CD4-positive, alpha-beta T cell treated with Interleukin-2 at 100 ng/mL for 4 hours (primary cell): ENCODE data around the gene PRXL2A.
"Not testable (repeated sequence)": the region's sequence is repeated elsewhere in the genome, so short reads cannot be mapped to it uniquely, and the experiment has no call there.

Experiments used
- DNase-seq: peaks from one replicate; pipeline ENCODE4 v3.0.0-alpha.2; 2020; ENCODE audit warnings: low spot score

The PRXL2A gene

GRCh38 chr10:80408242-80409101 lies at the start of gene PRXL2A:
PRXL2A (plus strand) TSS chr10:80408551; CDS start chr10:80420468, 11,917 bp downstream.
- peak; percentile 69 for DNase-seq

- not testable (repeated sequence) for DNase-seq
These were observed 49.4 kb upstream of the PRXL2A start for GRCh38 chr10:80358925-80359324.

- DNase-seq = no peak
These were observed 48.7 kb upstream of the PRXL2A start for GRCh38 chr10:80359644-80360043.

- DNase-seq = no peak
These were observed 42.8 kb upstream of the PRXL2A start for GRCh38 chr10:80365510-80365909.

- DNase-seq = no peak
These were observed 36.9 kb upstream of the PRXL2A start for GRCh38 chr10:80371467-80371866.

GRCh38 chr10:80372675-80373074 lies 35.7 kb upstream of the PRXL2A start:
- DNase-seq = no peak

- DNase-seq = no peak
These were observed 34.8 kb upstream of the PRXL2A start for GRCh38 chr10:80373502-80373901.

GRCh38 chr10:80379701-80380100 lies 28.6 kb upstream of the PRXL2A start:
- DNase-seq = no peak

GRCh38 chr10:80380185-80380584 lies 28.2 kb upstream of the PRXL2A start:
- DNase-seq = no peak

GRCh38 chr10:80382989-80383388 lies 25.4 kb upstream of the PRXL2A start:
- DNase-seq = peak; percentile 57

GRCh38 chr10:80390740-80391139 lies 17.6 kb upstream of the PRXL2A start:
- DNase-seq = no peak

GRCh38 chr10:80392250-80392649 lies 16.1 kb upstream of the PRXL2A start:
- DNase-seq = no peak

GRCh38 chr10:80394358-80394916 lies 13.9 kb upstream of the PRXL2A start:
- DNase-seq = no peak

- DNase-seq = no peak
These were observed 11.3 kb upstream of the PRXL2A start for GRCh38 chr10:80397014-80397413.

- no peak for DNase-seq
These were observed 8.1 kb upstream of the PRXL2A start for GRCh38 chr10:80400136-80400804.

- DNase-seq = no peak
These were observed 3.3 kb upstream of the PRXL2A start for GRCh38 chr10:80405035-80405434.

GRCh38 chr10:80405626-80406025 lies 2.7 kb upstream of the PRXL2A start:
- DNase-seq = no peak

- DNase-seq = no peak
These were observed 2.1 kb upstream of the PRXL2A start for GRCh38 chr10:80406204-80406603.

- no peak for DNase-seq
These were observed 524 bp upstream of the PRXL2A start for GRCh38 chr10:80407812-80408241.

GRCh38 chr10:80409121-80409520 lies 770 bp downstream of the PRXL2A start:
- DNase-seq = no peak

GRCh38 chr10:80410122-80410521 lies 1.8 kb downstream of the PRXL2A start:
- no peak for DNase-seq

GRCh38 chr10:80410578-80411145 lies 2.3 kb downstream of the PRXL2A start:
- DNase-seq = no peak

- DNase-seq = no peak
These were observed 2.9 kb downstream of the PRXL2A start for GRCh38 chr10:80411267-80411668.
